Endodermal cell (in vitro differentiated cells): ENCODE measurements around the gene PAQR7. TPM values are rescaled to one million over a fixed set of nuclear protein-coding genes. Genes with fewer than 3 reads are reported as not detected.
A peak's percentile ranks its signal among the peaks of the same experiment; 100 is the strongest.

Source experiments
- DNase-seq: peaks from one replicate; pipeline ENCODE4 v3.0.0-alpha.2; 2017
- H3K27ac ChIP-seq: 2 replicates; pipeline ENCODE4 v1.5.1; 2013; ENCODE audit warnings: mild to moderate bottlenecking, low read depth, low read length, moderate library complexity
- H3K27me3 ChIP-seq: 2 replicates; pipeline ENCODE4 v1.6.1; 2013; ENCODE audit warnings: mild to moderate bottlenecking, low read length, moderate library complexity; ENCODE audit not compliant: insufficient read depth, control insufficient read depth, poor library complexity, severe bottlenecking
- H3K36me3 ChIP-seq: 2 replicates; pipeline ENCODE4 v1.7.0; 2013; ENCODE audit warnings: mild to moderate bottlenecking, low read length, moderate library complexity; ENCODE audit not compliant: control insufficient read depth, insufficient read depth
- H3K4me1 ChIP-seq: one replicate; pipeline ENCODE4 v1.7.0; 2013; ENCODE audit warnings: low read length; ENCODE audit not compliant: control insufficient read depth, insufficient read depth
- H3K4me3 ChIP-seq: 2 replicates; pipeline ENCODE4 v1.5.1; 2013; ENCODE audit warnings: mild to moderate bottlenecking, low read length, moderate library complexity
- H3K9ac ChIP-seq: 2 replicates; pipeline ENCODE4 v1.6.1; 2013; ENCODE audit warnings: mild to moderate bottlenecking, low read length, moderate library complexity; ENCODE audit not compliant: poor library complexity, severe bottlenecking; ENCODE audit errors: extremely low read depth
- H3K9me3 ChIP-seq: 2 replicates; pipeline ENCODE4 v1.6.1; 2013; ENCODE audit warnings: mild to moderate bottlenecking, low read length, moderate library complexity; ENCODE audit not compliant: control insufficient read depth
- H3K27ac Mint-ChIP-seq: 2 replicates; pipeline ENCODE4 v1.8.0; 2020; ENCODE audit warnings: mixed read lengths
- H3K27me3 Mint-ChIP-seq: 2 replicates; pipeline ENCODE4 v1.8.0; 2021; ENCODE audit warnings: mild to moderate bottlenecking, mixed read lengths; ENCODE audit not compliant: insufficient read depth
- H3K36me3 Mint-ChIP-seq: 2 replicates; pipeline ENCODE4 v1.8.0; 2020; ENCODE audit warnings: low read depth, mixed read lengths
- H3K4me1 Mint-ChIP-seq: 2 replicates; pipeline ENCODE4 v1.8.0; 2020; ENCODE audit warnings: mixed read lengths
- H3K4me3 Mint-ChIP-seq: 2 replicates; pipeline ENCODE4 v1.8.0; 2020; ENCODE audit warnings: mild to moderate bottlenecking, moderate library complexity, mixed read lengths
- H3K9me3 Mint-ChIP-seq: 2 replicates; pipeline ENCODE4 v1.8.0; 2020; ENCODE audit warnings: mild to moderate bottlenecking, mixed read lengths
- WGBS, 2 experiments: methylation state at CpG; one replicate each; pipeline versions ENCODE4 v1.1.5 to v1.1.7; 2013; ENCODE audit warnings: missing lambda C conversion rate in 2 of 2, mixed read lengths in 1 of 2; ENCODE audit not compliant: insufficient coverage in 1 of 2, insufficient read length in 1 of 2; 5-methylcytosine and 5-hydroxymethylcytosine counted together
- total RNA-seq, 2 donors: library from RNA; stranded (reverse); fragmentation: NEBNext Ultra II Directional in 1 of 2; extraction: Animal tissue kit (Norgen Biotek cat#: 25700) in 1 of 2; gene quantifications; 2 replicates in 1 of 2; 3 replicates in 1 of 2; pipeline ENCODE4 v1.2.1, GENCODE V29; 2021
- TF ChIP-seq, protein P1 (sequence below): fragments of 200-600 bp; sonication (generic); conservative IDR thresholded peaks from 2 replicates; pipeline ENCODE4 v1.5.0; 2021; ENCODE audit warnings: antibody characterized with exemption, mild to moderate bottlenecking

The PAQR7 gene
- total RNA-seq, 2 donors from 2014 or later: 11.7 to 15.0 TPM

DNA sequence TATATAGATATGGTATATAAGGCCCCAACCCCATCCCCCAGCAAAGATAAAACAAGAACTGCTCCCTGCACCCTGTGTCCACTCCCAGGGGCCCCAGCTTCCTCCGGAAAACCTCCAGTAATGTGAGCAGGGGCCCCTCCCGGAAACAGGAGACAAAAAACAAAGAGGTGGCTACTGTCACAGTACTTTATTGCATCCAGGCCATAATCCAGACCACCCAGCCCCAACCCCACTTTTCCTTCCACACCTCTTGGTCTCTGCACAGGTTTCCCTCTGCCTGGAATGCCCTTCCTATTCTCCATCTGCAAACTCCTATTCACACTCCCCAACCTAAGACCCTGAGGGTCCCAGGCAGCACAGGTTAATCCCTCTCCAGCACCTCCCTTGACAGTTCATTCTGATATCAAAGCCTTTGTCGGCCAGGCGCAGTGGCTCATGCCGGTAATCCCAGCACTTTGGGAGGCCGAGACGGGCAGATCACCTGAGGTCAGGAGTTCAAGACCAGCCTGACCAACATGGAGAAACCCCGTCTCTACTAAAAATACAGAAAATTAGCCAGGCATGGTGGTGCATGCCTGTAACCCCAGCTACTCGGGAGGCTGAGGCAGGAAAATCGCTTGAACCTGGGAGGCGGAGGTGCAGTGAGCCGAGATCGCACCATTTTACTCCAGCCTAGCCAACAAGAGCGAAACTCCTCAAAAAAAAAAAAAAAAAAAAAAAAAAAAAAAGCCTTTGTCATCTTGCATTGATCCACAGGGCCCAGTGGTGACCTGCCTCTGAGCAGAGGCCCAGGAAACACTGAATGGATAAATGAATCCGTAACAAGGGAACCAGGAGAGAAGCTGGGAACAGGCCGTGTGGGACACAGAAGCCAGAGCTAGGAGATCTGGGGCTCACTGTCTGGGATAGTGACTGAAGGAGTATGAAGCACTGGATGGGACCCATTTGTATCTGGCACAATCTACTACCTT is 13.9 kb downstream of the PAQR7 start:
- no peak for DNase-seq
- H3K27ac ChIP-seq: no peak overlapping the region
- Mint-ChIP-seq H3K27me3 (no peaks in the 10 kb centered on the region), H3K36me3 (peaks cover 36% of the 10 kb centered on the region), H3K9me3 (no peaks in the 10 kb centered on the region), H3K4me3 (no peak overlapping the region), H3K4me1 (peaks cover 13% of the 10 kb centered on the region), H3K27ac (peak overlapping the region; percentile 68)
- no peak overlapping the region for H3K4me3 ChIP-seq
- no peak overlapping the region for H3K9ac ChIP-seq
- 77 to 91% methylated on average over 4 to 16 of the region's 16 CpGs for WGBS, 2 experiments
- no peaks in the 10 kb centered on the region for H3K4me1 ChIP-seq
- no peaks in the 10 kb centered on the region for H3K27me3 ChIP-seq
- TF ChIP-seq, protein P1, sequence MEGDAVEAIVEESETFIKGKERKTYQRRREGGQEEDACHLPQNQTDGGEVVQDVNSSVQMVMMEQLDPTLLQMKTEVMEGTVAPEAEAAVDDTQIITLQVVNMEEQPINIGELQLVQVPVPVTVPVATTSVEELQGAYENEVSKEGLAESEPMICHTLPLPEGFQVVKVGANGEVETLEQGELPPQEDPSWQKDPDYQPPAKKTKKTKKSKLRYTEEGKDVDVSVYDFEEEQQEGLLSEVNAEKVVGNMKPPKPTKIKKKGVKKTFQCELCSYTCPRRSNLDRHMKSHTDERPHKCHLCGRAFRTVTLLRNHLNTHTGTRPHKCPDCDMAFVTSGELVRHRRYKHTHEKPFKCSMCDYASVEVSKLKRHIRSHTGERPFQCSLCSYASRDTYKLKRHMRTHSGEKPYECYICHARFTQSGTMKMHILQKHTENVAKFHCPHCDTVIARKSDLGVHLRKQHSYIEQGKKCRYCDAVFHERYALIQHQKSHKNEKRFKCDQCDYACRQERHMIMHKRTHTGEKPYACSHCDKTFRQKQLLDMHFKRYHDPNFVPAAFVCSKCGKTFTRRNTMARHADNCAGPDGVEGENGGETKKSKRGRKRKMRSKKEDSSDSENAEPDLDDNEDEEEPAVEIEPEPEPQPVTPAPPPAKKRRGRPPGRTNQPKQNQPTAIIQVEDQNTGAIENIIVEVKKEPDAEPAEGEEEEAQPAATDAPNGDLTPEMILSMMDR: no peak
- no peaks in the 10 kb centered on the region for H3K9me3 ChIP-seq
- H3K36me3 ChIP-seq: no peaks in the 10 kb centered on the region

DNA sequence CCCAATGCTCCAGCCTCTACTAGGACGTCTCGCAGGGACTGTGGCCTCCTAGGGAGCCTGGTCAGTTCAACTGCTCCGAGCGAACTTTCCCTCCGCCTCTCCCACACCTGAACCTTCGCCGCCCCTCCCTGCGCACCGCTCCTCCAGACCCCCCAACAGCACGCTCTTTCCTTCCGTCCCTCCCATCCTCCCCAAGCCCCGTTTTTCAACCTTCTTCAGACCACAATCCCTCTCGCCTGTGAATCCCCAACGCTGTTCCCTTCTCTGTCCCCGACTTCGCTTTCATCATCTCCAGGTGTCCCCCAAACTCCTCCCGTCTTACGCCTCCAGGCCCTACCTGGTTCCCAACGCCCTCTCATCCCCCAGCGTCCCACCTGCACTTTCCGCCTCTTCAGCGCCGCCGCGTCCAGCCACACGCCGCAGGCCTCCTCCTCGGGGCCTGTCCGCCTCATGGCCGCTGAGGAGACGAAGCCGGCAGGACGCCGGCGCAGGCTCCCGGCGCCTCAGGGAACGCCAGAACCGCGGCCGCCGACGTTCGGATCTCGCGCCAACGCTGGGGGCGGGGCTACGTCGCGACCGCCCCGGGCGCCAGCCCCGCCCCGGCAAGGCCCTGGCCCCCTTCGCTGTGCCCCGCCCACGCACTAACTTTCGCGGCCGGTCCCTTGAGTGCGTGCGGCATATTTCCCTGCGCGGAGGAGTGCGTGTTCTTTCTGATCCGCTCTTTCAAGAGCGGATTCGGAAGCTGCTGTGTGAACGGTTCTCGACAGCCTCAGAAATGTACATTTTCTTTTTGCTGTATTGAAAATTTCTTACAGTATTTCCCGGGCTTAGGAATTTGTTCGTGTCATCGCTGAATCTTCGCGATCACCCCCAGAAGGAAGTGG is 16.4 kb downstream of the PAQR7 start, which contains the start of gene AUNIP:
Gene AUNIP (minus strand): TSS at position 552 of the 884 bp plus-strand sequence. CDS start 100 bp downstream, at position 452.
- no peaks in the 10 kb centered on the region for H3K4me1 ChIP-seq
- Mint-ChIP-seq H3K4me1 (peaks cover 13% of the 10 kb centered on the region), H3K4me3 (peak within 1 kb of the TSS; percentile 94), H3K36me3 (peaks cover 21% of the 10 kb centered on the region), H3K27ac (peak within 1 kb of the TSS; percentile 98), H3K27me3 (no peaks in the 10 kb centered on the region), H3K9me3 (no peaks in the 10 kb centered on the region)
- no peaks in the 10 kb centered on the region for H3K27me3 ChIP-seq
- peak within 1 kb of the TSS; percentile 95 for H3K4me3 ChIP-seq
- H3K27ac ChIP-seq: no peak within 1 kb of the TSS
- H3K36me3 ChIP-seq: no peaks in the 10 kb centered on the region
- H3K9ac ChIP-seq: peak within 1 kb of the TSS; percentile 87
- WGBS, 2 experiments: 1 to 2% methylated on average over 40 to 77 of the region's 77 CpGs
- TF ChIP-seq, protein P1: no peak
- H3K9me3 ChIP-seq: no peaks in the 10 kb centered on the region
- DNase-seq: peak; percentile 92

DNA sequence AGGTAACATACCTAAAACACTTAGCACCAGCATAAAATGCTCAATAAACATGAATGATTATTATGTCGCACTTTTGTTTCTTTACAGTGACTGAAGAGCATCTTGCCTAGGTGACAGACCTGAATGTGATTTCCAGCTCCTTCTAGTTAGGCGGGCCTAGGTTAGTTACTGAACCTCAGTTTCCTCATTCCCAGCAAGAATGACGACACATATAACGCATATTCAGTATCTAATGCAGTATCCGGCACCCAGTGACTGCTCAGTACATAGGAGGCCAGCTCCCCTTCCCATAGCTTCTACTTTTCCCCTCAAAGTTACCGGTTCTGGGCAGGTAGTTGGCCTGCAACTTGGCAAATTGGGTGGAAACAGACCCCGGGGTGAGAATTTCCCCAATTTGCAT is 17.0 kb downstream of the PAQR7 start:
- WGBS, 2 experiments: 33 to 75% methylated on average over 3 to 7 of the region's 7 CpGs
- H3K27ac Mint-ChIP-seq: peak overlapping the region; percentile 98
- H3K4me1 Mint-ChIP-seq: peaks cover 16% of the 10 kb centered on the region
- H3K27me3 Mint-ChIP-seq: no peaks in the 10 kb centered on the region
- no peaks in the 10 kb centered on the region for H3K9me3 Mint-ChIP-seq
- Histone ChIP-seq H3K36me3 (no peaks in the 10 kb centered on the region), H3K9ac (peak overlapping the region; percentile 87), H3K4me1 (no peaks in the 10 kb centered on the region), H3K27me3 (no peaks in the 10 kb centered on the region), H3K4me3 (peak overlapping the region; percentile 95), H3K9me3 (no peaks in the 10 kb centered on the region), H3K27ac (no peak overlapping the region)
- H3K36me3 Mint-ChIP-seq: peaks cover 21% of the 10 kb centered on the region
- DNase-seq: no peak
- TF ChIP-seq, protein P1: no peak
- H3K4me3 Mint-ChIP-seq: peak overlapping the region; percentile 94
